ENCODE data around the gene ATG2B.
A peak's percentile ranks its signal among the peaks of the same experiment; 100 is the strongest.

ATG2B gene

DNA sequence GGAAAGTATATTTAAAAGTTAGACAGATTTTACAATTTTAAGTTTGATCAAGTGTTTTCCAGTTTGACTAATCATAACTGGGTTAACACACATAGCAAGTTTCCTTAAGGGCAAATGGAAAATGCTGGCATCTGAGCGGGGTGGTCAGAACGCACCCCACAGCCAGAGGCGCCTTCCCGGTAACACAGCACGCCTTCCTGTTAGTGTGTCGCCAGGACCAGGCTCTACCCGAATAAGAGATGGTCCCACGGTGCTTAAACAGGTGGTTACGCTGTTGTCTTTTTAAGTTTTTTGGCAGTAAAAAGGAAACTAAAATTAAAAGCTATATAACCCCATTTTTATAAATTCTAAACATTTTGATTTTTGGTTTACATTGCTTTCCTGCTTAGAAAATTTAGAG, 79.1 kb downstream of the ATG2B start:
- TF ChIP-seq, protein P1, sequence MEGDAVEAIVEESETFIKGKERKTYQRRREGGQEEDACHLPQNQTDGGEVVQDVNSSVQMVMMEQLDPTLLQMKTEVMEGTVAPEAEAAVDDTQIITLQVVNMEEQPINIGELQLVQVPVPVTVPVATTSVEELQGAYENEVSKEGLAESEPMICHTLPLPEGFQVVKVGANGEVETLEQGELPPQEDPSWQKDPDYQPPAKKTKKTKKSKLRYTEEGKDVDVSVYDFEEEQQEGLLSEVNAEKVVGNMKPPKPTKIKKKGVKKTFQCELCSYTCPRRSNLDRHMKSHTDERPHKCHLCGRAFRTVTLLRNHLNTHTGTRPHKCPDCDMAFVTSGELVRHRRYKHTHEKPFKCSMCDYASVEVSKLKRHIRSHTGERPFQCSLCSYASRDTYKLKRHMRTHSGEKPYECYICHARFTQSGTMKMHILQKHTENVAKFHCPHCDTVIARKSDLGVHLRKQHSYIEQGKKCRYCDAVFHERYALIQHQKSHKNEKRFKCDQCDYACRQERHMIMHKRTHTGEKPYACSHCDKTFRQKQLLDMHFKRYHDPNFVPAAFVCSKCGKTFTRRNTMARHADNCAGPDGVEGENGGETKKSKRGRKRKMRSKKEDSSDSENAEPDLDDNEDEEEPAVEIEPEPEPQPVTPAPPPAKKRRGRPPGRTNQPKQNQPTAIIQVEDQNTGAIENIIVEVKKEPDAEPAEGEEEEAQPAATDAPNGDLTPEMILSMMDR (conservative IDR thresholded peaks at IDR 0.05; ENCODE audit: low read length) = no peak
- H3K4me3 ChIP-seq (ENCODE audit: low read length) = no peak overlapping the region
- DNase-seq (ENCODE audit: low read depth) = no peak

DNA sequence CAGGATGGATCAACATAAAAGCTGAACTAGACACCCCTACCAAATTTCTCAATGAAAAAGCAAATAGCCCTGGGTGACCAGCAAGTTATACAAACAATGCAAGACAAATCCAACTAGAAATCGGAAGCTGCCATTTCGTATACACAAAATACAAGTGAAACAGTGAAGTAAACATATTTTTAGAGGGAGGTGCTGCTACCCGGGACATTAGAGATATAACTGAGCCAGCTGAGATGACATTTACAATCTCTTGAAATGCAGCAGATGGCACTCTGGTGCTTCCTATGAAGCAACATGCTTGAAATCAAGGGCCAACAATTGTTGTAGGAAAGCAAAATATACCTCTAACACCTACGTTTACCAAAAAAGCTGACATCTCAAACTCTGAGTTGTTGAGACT, 81.7 kb downstream of the ATG2B start:
- DNase-seq (ENCODE audit: low read depth) = no peak
- TF ChIP-seq, protein P1 (conservative IDR thresholded peaks at IDR 0.05; ENCODE audit: low read length) = no peak
- H3K4me3 ChIP-seq (ENCODE audit: low read length) = no peak overlapping the region

GRCh38 chr14:96280104-96280503, 83.0 kb downstream of the ATG2B start:
- no peak for DNase-seq (ENCODE audit: low read depth)
- H3K4me3 ChIP-seq (ENCODE audit: low read length) = no peak overlapping the region
- TF ChIP-seq, protein P1 (conservative IDR thresholded peaks at IDR 0.05; ENCODE audit: low read length) = no peak

- DNase-seq (ENCODE audit: low read depth) = peak; percentile 29
- H3K4me3 ChIP-seq (ENCODE audit: low read length) = no peak overlapping the region
- TF ChIP-seq, protein P1 (conservative IDR thresholded peaks at IDR 0.05; ENCODE audit: low read length) = no peak
Observed at GRCh38 chr14:96279564-96279963, 83.6 kb downstream of the ATG2B start.

GRCh38 chr14:96277890-96278289, 85.3 kb downstream of the ATG2B start:
- TF ChIP-seq, protein P1 (conservative IDR thresholded peaks at IDR 0.05; ENCODE audit: low read length) = no peak
- H3K4me3 ChIP-seq (ENCODE audit: low read length) = no peak overlapping the region
- DNase-seq (ENCODE audit: low read depth) = no peak

- peak; percentile 79 for DNase-seq (ENCODE audit: low read depth)
- no peak overlapping the region for H3K4me3 ChIP-seq (ENCODE audit: low read length)
- TF ChIP-seq, protein P1 (conservative IDR thresholded peaks at IDR 0.05; ENCODE audit: low read length) = peak; percentile 99
Observed at GRCh38 chr14:96275177-96276112, 87.7 kb downstream of the ATG2B start.

DNA sequence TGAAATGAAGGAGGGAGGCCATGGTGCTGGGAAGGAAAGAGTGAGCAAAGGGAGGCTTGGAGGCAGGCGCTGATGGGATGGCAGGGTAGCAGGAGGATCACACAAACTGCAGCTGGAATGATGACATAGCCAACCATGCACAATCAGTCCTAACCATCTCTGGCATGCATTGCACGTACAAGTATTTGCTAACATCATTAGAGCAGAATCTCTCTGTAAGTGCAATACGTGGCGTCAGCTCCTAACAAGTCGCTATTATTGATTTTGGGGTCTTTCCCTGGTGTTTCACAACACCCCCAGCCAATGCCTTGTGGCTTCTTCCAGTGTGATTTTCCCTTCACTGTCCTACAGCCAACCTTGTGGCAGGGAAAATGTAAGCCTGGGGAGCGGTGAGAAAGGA, 88.6 kb downstream of the ATG2B start:
- TF ChIP-seq, protein P1 (conservative IDR thresholded peaks at IDR 0.05; ENCODE audit: low read length) = no peak
- DNase-seq (ENCODE audit: low read depth) = peak; percentile 95
- no peak overlapping the region for H3K4me3 ChIP-seq (ENCODE audit: low read length)

All from AG10803 (cell line).